ENCODE data around the gene CD58.
"Not testable (repeated sequence)": the region's sequence is repeated elsewhere in the genome, so short reads cannot be mapped to it uniquely, and the experiment has no call there.

CD58 gene

DNA sequence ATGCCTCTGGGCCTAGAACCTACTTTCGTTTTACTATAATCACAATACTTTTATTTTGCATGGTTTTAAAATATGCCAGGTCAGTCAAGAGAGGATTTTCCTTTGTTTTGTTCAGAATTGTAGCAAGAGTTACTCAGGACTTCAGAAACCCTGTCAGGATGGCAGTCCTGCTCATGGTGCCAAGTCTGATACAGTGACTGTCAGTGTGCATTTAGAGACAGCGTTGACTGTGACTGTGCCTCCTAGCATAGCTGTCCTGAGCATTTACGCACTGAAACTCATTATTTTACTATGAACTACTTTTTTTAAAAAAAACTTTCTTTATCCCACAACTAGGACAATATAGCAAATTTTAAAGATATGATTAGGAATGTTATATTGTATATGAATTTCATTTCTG, 23.2 kb upstream of the CD58 start:
- not testable (repeated sequence) for DNase-seq (ENCODE audit: extremely low read depth in 1 of 2, low read depth in 1 of 2)

DNA sequence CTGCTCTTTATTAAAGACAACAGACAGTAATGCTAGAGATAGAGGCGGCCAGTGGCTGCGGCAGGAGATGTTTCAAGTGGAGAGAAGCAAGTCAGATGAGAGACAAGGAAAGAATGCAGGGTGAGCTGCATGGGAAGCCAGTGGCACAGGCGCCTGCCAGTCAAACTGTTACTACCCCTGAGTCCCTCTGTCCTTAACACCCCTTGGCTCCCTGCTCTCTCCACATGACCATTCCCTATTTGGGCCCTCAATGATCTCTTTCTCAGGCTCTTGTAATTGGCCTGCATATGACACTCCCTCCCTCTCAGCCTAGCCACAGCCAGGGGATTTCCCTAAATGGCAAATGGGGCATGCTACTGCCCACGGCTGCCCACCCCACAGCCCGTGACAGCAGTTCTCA, 22.6 kb upstream of the CD58 start:
- DNase-seq (ENCODE audit: extremely low read depth in 1 of 2, low read depth in 1 of 2): not testable (repeated sequence)

- not testable (repeated sequence) for DNase-seq (ENCODE audit: extremely low read depth in 1 of 2, low read depth in 1 of 2)
Observed at GRCh38 chr1:116591951-116592605, 21.3 kb upstream of the CD58 start.

GRCh38 chr1:116591006-116591950, 20.5 kb upstream of the CD58 start:
- DNase-seq (ENCODE audit: extremely low read depth in 1 of 2, low read depth in 1 of 2): not testable (repeated sequence)

- DNase-seq (ENCODE audit: extremely low read depth in 1 of 2, low read depth in 1 of 2): not testable (repeated sequence)
Observed at GRCh38 chr1:116590359-116591005, 19.7 kb upstream of the CD58 start.

DNA sequence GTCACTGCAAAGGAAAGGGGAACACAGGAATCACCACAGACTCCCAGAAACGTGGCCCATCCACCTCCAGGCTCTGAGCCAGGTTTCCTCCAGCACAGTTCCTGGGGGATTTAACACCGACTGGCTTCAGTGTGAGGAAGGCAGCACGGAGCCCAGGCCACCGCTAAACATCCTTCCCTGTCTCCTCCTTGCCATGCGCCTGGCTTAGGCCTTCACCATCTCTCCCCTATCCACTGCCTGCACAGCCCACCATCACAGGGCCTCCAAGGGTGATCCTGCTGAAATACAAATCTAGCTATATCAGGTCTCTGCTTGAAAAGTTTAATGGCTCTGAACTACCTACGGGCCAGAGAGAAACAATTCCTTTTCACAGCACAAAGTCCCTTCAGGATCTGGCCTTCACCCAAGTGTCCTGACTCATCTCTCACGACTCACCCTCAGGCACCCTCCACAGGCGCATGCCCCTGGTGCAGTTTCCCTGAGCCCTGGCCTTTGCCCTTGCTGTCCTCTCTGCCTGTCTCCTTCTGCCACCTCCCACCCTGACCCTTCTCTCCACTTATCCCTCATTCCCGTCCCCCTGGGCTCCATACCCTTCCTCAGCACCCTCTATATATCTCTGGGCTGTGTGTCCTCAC, 18.4 kb upstream of the CD58 start:
- not testable (repeated sequence) for DNase-seq (ENCODE audit: extremely low read depth in 1 of 2, low read depth in 1 of 2)

DNA sequence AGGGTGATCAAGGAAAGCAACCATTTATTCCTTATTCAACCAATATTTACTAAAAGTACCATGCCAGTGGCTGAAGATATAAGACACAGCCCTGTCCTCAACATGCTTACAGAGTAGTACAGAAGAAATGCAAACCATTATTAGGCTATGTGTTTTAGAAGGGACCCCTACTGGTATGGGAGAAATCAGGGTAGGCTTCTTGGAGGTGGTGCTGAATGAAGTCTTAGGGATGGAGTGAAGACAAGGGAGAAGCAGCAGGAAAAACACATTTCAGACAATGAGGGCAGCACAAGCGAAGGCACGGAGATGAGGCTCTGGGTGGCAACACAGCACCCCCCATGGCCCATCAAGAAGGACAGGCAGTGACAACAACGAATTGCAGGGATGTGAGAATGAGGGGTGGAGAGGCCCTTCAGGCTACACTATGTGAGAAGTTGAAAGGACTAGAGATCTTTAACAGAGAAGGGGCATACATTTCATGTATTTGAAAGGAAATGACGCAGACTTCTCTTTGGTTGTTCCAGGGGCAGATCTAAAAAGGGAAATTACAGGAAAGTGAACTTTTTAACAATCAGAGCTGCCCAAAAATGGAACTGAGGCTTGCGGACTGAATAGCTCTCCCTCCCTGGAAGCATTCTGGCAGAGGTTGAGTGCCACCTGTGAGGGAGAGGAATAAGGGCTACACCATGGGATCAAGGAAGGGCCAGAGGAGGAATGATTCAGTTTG, 16.8 kb upstream of the CD58 start:
- no peak for DNase-seq (ENCODE audit: extremely low read depth in 1 of 2, low read depth in 1 of 2)

GRCh38 chr1:116586741-116587143, 15.9 kb upstream of the CD58 start:
- DNase-seq (ENCODE audit: extremely low read depth in 1 of 2, low read depth in 1 of 2): no peak

DNA sequence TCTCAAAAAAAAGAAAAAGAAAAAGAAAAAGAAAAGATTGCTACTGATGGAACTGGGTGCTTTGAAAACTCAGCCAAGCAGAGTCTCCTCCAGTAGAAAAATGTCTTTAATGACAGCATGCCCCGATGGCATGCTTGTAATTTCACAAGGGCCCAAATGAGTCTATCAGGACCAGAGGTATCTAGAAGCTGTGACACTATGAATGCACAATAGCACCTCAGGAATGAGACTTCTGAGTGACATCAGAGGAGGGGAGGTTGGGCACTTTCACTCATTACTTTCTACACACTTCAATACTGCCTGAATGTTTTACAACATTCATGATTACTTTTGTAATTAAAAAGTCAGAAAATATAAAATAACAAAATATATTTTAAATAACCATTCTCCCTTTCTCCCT, 15.1 kb upstream of the CD58 start:
- DNase-seq (ENCODE audit: extremely low read depth in 1 of 2, low read depth in 1 of 2): no peak

DNA sequence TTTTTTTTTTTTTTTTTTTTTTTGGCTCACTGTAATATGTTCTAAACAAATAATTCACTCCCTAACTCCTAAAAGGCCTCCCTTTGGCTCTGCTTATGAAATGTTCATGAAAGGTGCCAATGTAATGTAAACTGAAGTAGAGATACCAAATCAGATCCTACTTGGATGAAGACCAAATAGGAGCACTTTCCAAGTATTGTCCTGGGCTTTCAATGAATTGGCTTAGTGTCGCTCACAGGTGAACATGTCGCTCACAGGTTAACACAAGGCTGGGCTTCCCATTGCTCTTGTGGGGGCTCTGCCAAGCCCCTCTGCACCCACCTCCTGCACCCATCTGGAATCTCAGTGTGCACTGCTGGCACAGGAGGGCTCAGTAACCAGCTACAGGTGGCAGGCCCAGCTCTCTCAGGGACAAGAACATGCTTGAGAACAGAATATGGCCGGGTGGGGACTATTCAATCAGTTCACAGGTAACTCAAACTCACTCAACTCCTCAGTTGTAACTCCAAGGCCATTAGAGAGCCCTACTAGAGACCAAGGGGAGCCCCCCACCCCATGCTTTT, 10.6 kb upstream of the CD58 start:
- DNase-seq (ENCODE audit: extremely low read depth in 1 of 2, low read depth in 1 of 2): no peak

- no peak for DNase-seq (ENCODE audit: extremely low read depth in 1 of 2, low read depth in 1 of 2)
Observed at GRCh38 chr1:116580446-116581322, 9.9 kb upstream of the CD58 start.

DNA sequence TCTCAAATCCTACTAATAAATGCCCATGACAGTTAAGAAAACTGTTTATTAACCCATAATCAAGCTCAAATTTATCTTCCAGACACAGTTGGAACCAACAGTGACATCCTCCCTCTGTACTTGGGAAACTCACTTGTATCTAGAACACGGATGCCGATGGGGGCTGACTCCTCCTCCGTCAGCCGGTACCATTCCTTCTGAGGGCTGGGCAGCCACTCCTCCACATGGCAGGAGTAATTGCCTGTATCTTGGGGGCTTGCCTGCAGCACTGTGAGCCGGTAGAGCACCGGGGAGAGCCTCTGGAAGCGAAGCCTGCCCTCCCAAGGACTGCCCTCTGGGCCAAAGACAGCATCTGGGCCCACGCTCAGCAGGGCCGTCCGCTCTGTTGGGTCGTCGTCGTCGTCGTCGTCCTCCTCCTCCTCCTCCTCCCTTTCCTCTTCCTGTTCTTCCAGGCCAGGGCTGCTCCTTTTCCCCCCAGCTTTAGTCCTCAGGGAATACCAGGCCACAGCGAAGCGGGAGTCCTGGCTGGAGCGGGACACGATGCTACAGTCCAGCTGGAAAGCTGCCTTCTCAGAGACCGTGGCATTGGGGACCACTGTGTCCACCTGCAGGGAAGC, 8.5 kb upstream of the CD58 start:
- no peak for DNase-seq (ENCODE audit: extremely low read depth in 1 of 2, low read depth in 1 of 2)

DNA sequence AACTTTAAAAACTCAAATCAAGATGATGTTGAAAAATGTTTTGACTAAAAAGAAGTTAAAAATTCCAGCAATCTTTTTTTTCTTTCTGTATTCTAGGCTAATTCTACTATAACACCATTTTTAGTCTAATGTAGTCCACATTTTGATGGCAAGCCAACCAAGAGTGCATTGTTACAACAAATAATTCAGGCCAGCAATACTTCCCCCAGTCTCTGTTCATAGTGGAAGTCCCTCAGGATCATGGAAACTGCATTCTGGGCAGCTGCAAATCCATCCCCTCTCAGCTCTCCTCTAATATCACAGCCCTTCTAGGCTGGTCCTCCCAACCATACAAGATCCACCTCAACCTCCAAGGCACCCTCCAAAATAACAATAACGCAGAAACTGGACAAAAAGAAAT, 7.8 kb upstream of the CD58 start:
- DNase-seq (ENCODE audit: extremely low read depth in 1 of 2, low read depth in 1 of 2): no peak

DNA sequence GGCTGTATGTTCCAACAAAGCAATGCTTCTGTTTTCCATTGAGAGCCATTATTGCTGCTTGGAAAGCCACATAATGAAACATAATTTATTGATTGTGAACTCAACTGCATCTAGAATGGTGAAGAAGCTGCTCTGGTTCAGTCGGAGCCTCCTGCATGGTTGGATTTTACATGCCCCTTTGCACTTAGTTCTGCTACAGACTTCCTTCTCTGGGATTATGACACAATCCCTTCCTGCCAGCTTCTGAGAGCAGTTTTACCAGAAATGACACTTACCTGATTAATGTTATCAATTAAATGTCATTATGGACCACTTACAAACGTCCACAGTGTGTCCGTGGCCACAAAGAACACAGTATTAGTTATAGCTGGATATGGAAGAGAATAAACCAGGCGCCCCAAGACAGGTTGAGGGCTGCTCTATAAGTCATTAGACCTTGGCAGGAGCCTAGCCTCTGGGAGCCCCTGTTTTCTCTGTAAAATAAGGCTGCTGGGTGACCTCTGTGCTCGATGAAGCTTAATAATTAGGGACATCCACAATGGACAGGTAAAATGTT, 7.0 kb upstream of the CD58 start:
- no peak for DNase-seq (ENCODE audit: extremely low read depth in 1 of 2, low read depth in 1 of 2)

DNA sequence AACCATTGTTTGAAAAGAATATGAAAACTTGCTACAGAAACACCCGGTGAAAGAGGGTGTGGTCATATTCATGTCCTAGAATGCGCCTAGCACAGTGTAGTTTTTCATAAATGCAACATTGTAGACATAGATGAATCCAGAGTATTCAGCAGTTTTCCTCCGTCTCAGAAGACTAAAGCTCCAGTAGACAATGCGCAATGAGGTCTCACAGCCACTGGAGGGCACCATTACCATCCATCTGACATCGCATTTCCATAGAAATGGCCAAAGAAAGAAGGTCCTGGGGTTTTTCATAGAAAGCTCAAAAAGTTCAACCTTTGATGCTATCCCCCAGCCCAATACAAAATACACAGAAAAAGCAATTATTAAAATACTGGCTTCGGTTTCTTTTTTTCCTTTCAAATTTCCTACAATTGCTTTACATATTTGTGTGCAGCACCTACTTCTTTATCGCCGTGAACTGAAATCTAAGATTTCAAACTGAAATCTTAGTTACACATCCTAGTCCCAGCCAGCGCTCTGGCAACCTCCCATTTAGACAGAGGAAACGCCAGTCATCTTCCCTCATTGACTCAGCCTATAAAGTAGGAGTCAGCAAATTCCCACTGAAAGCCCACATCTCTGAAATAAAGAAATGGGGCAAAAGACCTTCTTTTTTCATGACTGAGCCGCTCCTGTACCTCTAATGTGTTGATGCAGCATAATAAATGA, 3.9 kb upstream of the CD58 start:
- no peak for DNase-seq (ENCODE audit: extremely low read depth in 1 of 2, low read depth in 1 of 2)

DNA sequence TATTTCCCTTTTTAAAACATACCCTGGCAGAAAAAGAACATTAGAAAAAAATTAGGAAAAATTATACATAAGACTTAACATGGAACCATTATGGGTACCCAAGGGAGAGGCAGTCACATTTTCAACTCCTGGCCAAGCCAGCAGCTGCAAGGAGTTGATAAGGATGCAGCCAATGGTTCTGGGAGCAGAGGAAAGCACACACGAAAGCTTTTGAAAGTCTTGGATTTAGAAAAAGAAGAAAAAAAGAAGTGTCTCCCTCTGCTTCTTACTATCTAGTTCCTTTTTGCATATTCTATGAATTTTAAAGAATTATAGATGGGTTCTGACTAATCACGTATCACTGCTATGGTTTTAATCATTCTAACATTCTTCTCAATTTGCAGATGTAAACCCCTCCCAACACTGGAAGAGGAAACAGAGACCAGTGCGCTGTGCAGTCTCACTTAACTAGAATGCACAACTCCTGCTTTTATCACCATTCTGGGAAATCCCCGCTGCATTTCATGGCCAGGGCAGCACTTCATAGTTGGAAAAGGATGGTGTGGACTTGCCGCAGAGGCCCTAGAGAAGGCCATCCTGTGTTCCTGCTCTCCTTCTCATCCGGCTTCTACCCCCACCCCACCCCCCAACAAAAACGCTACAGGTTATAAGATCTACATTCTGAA, 2.7 kb upstream of the CD58 start:
- no peak for DNase-seq (ENCODE audit: extremely low read depth in 1 of 2, low read depth in 1 of 2)

- DNase-seq (ENCODE audit: extremely low read depth in 1 of 2, low read depth in 1 of 2): no peak
Observed at GRCh38 chr1:116572771-116573430, 2.1 kb upstream of the CD58 start.
